Suppressor macrophage (primary cell): ENCODE data around the gene B3GNT5.
A peak's percentile ranks its signal among the peaks of the same experiment; 100 is the strongest.

ENCODE experiments used
- DNase-seq, 4 experiments: peaks; one replicate each; pipeline ENCODE4 v3.0.0-alpha.2; 2020 to 2022

Gene B3GNT5

DNA sequence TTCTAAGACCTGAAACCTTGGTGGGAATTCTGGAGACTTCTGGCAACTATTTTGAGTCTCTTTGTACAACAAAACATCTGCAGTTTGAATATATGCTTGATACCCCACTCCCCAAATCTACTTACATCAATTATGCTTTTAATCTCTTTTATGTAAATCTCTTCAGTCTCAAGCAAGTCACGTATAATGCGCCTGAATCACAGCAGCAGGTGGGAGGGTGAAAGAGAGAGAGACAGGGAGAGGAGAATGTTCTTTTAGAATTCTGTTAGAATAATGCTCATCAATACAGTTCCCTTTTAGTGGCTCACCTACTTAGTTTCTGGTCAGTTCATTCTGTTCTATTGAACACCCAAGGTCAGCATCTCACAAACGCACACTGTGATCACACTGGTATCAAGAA, 22.2 kb upstream of the B3GNT5 start:
- no peak for DNase-seq

DNA sequence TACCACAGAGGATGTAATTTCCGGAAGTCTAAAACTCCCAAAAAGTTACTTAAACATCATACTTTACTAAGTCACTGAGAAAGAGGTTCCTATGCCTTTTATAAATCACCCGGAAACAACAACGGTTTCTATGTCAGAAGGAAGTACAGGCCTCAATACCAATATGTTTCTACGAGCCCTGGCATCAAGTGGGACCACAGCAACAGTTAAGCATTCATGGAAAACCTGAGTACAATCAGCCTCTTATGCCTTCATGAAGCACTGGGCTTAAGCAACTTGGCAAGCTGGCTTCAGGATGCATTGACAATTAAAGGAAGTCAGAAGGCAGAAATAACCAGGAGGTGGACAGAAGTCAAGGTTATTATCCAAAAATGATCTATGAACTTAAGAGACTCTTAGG, 19.1 kb upstream of the B3GNT5 start:
- DNase-seq, result peak in 3 of 4 experiments; percentile 34 to 39 (median 38)

DNA sequence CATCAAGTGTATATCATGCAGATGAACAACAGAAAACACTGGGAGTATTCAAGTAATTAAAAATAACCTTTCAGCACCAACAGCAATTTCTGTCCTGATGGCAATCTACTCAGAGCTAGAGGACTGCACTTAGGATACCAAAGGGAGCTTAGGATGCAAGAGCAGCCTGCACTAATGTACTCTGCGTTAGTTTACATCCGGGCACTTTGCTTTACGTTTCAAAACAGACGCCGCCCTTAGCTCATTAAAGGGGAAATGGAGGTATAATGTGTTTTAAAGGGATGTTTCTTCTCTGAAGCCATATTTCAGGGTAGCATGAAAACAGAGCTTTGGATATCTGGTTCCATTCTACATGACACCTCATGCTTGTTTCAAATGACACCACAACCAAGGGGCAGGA, 14.0 kb upstream of the B3GNT5 start:
- no peak for DNase-seq

DNA sequence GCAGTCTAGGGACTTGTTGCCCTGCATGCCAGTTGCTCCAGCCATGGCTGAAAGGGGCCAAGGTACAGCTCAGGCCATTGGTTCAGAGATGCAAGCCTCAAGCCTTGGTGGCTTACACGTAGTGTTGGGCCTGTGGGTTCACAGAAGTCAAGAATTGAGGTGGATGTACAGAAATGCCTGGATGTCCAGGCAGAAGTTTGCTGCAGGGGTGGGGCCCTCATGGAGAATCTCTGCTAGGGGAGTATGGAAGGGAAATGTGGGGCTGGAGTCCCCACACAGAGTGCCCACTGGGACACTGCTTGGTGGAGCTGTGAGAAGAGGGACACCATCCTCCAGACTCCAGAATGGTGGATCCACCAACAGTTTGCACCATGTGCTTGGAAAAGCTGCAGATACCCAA, 10.6 kb upstream of the B3GNT5 start:
- no peak for DNase-seq

DNA sequence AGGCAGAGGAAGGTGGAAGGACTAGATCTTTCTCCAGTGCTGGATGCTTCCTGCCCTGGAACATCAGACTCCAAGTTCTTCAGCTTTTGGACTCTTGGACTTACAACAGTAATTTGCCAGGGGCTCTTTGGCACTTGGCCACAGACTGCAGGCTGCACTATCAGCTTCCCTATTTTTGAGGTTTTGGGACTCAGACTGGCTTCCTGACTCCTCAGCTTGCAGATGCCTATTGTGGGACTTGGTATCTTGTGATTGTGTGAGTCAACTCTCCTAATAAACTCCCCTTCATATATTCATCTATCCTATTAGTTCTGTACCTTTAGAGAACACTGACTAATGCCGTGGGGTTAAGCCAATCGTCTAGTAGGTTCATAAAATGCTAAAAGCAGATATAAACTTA, 8.8 kb upstream of the B3GNT5 start:
- peak; percentile 92 to 96 (median 94) for DNase-seq

DNA sequence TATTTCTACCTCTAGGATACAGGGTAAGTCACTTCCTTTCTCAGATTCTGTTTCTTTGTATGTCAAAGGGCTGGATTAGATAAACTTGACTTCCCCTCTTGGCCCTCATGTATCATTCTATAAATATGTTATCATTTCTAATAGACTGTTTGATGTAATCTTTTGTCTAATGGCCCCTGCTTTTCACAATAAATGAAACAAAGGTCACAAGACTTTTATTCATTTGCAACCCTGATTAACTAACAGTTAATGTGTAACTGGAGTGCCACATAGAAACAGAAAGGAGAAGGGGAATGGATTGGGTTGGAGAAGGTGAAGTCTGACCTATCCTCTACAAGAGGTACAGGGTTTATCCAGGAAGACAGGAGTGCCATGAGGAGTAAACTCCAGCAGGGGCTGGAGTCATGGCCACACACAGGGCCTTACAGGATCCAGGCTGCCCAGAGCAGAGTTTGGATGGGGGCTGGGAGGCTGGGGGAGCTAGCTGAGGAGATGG, 8.0 kb upstream of the B3GNT5 start:
- DNase-seq, result peak in 3 of 4 experiments; percentile 22 to 63 (median 60)

DNA sequence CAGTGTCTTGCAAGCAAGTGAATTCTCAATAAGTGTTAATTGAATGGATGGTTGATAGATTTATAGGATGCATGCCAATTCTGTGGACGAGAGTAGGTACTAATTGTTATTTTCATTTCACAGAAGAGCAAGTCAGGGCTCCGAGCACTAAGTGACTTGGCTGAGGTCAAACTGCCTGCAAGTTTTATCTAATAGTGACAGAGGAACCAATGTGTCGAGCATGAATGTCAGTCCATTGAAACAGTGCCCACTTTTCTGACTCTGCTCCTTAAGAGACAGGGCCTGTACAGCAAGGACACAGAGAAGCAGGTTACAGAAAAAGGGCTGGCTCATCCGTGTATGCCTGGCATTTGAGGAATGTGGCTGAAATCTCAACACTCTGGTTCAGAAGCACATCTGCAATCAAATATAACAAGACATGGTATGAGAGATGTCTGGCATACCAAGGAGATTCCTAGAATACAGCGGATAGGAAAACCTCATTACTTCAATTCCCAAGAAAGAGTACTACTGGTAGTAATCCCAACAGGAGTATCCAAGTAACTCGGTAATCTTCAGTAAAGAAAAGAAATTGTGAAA, 6.0 kb upstream of the B3GNT5 start:
- DNase-seq, result no peak

DNA sequence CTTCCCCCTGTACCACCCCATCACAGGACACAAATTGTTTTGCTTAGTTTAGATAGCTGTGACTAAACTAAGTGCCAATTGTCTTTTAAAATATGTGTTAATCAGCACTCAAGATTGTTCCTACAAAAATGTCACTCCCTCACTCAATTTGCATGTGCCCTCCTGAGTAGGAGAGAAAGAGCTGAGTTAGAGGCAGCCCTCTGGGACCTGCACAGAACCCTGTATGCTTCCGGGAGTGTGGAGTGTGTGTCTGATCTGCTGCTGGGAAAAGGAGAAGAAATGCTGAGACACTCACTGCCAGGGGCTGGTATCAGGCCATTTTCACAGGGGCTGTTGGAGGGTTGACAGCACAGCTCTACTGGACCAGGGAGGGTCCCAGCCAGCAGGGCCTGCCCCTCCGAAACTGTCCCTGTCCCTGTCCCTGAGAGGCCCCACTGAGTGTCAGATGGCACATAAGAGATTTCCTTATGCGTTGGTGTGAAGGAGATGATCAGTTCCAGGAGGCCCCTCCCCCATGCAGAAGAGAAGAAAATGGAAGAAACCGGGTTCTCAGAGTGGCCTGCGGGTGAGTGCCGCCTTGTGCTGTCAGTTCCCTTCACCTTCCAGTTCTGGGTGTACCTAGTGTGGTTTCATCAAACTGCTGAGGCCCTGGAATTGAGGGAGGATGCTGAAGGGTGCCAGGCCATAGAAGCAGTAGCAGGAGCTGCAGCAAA, 3.9 kb upstream of the B3GNT5 start:
- peak in 2 of 4 experiments; percentile 19 to 29 for DNase-seq

DNA sequence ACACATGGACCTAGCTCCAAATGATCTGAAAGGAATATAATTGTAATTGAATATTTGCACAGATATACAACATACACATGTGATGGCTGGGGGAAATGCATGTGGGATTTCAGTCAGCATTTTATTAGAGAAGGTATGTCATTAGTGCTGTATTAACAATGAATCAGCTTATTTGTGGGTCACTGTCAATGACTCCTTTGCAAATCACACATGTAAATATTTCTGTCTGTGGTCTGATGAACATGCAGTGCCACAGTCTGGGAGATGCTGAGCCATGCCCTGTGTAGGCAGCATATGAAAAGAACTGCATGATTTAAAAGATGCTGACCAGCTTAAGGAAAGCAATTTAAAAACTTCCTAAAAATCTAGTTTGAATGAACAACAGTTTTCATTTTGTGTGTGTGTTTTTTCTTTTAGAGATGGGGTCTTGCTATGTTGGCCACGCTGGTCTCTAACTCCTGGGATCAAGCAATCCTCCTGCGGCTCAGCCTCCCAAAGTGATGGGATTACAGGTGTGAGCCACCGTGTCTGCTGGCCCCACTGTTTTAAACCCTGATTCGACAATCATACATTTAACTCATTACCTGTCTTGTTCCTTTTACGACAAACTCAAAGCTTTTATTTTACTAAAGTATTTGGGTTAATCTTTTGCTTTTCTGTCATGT, 803 bp upstream of the B3GNT5 start:
- DNase-seq, result peak in 2 of 4 experiments; percentile 42 to 48

DNA sequence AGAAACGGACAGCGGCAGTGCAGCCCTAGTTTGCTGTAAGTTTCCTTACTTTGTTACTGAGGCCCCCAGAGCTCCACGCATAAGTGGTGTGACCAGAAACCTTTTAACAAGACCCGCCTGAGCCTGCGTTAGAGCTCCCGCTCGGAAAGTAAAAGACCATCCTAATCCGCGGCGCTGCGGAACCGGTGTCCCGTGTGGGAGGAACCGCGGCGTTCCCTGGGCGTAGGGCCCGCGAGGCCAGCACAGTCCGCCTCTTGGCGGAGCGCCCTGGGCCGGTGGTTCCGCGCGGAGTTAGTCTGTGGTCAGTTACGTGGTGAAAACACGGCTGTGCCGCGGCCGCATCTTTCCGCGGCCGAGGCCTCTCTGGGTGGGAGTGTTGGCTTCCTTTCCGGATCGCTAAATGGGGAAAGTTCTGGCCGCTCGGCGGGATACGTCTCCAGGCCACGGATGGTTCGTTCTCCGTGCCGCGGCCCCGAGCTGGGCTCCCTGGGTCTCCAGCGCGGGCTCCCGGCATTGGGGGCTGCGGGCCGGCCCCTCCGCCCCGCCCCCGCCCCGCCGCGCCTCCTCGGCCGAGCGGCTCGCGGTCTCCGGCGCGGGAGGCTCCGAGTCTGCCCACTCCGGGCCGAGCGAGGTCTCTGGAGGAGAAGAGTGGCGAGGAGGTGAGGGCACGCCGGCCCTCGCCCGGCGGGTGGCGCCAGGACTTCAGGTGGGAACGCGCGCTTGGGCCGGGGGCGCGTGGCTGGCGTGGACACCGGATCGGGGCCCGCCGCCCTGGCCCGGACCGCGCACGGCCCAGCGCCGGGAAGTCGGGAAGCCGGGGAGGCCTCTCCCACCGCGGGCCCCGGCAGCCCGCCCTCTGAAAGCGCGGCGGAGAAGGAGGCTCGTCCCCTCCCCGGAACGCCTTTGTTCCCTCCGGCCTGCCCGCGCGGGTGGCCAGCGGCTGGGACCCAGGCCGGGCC, 754 bp downstream of the B3GNT5 start:
- DNase-seq, result peak; percentile 67 to 85 (median 74)

DNA sequence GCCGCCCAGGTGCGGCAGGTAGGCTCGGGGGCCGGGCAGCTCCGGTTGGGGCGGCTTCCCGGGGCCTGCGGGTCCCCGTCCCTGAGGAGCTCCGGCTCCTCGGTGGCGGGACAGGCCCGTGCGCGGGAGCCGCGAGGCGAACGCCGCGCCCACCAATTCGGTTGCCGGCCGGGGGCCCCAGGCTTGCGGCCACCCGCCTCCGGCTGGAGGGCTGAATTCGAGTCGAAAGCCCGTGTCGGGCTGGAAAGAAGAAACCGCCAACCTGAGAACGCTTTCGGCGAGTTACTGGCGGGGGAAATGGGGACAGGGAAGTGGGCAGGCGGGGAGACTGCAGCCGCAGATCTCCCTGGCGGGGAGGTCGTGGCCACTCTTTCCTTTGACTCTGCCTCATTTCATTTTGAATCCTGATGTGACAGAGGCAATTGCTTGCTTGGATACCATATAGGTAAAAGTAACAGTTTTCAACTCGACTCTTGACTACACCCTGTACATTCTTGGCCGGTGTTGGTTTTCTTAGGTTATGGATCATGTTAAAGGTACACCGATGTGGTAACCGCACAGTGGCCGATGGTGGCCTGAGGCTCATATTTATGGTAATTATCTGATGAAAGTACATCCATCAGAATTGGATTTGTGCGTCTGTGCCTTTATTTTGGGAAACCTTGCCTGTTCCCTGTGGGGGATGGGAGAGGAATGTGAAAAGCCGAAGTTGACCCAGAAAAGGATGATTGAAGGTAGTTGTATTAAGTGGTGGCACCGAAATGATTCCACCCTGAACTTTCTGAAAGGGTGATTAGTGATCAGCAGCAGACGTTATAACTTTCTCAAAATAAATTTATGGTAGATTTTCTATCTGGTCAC, 1.7 kb downstream of the B3GNT5 start:
- DNase-seq, result peak; percentile 30 to 62 (median 54)

DNA sequence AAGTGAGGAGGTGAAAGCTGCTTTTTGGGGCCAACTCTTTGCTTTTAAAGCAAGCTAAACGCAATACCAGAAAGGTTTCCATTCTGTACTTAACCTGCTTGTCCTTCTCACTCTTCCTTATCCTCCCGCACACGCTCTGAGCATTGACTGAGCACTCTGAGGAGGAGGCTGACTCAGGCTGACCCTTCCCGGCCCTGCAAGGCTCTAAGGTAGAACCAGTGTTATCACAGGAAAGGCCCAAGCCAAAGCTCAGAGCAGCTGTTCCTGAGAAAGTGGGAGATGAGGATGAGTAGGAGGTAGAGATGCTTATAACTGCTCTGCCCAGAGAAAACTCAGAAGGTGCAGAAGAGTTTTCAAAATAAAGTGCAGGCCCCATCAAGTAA, 2.3 kb downstream of the B3GNT5 start:
- peak in 2 of 4 experiments; percentile 26 to 38 for DNase-seq

DNA sequence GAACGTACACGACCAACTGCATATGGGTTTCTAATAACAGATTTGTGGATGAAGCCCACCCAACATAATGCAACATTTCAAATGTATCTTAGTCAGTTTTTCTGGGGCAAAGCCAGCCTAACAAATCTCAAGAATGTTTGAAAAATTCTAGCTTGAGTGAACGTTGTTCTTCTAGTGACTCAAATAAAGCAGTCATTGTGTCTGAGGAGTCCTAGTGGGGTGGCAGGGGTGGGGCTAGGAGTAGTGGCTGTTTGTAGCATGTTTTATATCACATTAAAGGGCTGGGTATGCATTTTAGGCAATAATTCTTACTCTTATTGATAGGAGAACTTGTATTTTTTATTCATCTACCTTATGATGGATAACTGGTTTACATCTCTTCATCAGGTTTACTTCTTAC, 6.0 kb downstream of the B3GNT5 start:
- DNase-seq, result no peak

DNA sequence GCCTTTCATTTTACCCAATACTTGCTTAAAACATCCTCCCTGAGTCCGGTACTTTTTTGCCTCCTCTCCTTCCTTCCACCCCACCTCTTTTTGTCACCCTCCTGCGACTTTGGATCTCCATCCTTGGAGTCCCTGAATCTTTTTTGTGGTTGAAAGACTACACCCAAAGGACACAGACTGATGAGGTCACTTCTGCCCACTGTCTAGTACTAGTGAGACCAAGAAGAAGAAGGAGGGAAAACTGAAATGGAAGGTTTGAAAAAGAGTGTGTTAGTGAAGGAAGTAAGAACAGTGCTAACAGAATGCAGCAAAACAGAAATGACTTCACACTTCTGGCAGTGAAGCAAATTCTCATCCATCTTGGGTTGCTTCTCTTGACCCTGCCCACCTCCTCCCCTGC, 6.6 kb downstream of the B3GNT5 start:
- DNase-seq, result peak in 2 of 4 experiments; percentile 24 to 25

DNA sequence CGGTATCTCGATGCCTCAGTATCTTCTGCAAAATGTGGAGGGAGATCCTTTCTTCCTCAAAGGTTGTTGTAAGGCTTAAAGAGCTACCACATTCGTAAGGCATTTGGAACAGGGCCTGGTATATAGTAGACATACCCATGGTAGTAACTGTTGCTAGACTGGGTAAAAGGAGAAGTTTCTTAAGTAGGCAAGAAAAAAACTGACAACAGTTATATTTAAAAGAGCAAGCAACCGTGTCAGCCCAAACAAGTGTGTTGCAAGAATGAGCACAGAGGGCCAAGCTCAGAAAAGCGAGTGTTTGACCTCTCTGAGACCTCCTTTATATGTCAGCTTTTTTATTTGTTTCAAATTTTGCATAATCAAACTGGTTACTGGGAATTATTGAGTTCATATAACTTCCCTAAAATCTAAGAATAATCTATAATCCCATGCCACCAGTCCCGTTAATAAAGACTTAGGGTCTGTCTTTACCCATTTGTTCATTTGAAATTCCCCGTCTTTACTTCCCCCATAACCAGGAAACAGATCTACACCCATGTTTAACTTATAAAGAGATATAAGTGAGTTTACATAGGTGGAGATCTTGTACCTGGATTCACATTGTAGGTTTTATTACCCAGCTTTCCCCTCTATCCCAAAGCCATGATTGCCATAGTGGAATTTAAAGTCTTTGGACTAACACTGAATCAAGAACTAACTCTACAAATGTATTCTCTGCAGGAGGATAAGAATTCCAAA, 7.3 kb downstream of the B3GNT5 start:
- DNase-seq, result peak; percentile 73 to 94 (median 84)

DNA sequence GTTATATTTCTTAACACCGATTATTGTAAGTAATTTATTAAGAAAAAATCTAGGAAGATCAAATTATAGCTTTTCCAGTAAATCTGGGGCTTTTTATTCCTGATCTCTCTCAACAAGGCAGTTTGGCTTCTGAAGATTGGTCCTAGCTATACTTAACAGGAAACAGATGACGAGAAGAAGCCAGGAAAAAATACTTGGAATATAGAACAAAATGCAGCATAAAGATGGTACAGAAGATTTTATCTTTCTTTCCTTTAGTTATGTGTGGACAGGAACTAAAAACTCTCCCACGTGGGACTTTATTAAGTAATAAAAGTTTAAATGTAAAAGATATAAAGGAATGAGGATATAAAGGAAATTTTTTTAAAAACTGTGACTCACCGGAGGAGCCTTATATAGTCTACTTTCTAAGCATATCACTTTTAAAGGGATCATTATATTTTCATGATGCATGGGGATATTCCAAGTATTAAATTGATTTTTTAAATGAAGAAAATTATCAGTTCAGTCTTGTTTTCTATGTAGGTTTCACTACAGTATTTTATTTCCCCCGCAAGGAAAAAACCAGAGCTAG, 8.2 kb downstream of the B3GNT5 start:
- no peak for DNase-seq

DNA sequence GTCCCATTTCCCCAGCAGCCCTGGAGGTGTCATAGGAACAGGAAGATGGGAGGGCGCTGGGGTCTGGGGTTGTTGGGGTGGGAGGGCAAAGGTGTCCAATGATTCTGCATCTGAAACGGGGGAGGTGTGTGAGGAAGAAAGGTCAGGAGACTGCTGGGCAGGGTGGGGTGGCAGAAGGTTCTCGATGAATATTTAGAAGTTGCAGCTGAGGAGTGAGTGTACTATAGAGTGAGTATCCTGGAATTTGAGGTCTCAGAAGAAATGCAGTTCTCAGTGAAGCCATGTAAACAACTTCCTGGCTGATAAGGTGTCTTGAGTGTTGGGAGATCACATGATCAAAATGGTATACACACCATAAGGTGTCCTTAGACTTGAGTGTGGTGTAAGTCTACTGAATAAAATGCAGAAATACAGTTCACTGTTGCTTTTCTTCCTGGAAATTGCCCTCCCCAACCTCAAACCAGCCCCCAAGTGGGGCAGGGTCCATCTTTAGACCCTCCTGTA, 9.9 kb downstream of the B3GNT5 start:
- DNase-seq, result no peak

DNA sequence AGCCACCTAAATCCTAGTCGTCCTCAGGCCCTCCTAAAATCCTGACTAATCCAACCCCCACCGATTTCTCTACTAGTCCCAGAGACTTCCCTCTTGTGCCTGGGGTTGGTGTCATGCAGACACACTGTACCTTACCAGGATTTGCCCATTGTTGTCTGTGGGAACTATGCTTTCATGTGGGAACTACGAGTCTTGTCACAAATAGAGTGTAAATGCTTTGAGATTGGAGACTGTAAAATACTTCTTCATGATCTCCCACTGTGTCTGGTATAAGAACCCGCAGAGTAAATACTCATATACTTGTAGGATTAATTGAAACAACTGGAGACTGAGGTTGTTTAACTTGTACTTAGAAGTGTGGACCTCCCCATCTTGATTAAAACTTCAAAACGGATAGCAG, 11.2 kb downstream of the B3GNT5 start:
- DNase-seq, result peak; percentile 20 to 49 (median 42)

DNA sequence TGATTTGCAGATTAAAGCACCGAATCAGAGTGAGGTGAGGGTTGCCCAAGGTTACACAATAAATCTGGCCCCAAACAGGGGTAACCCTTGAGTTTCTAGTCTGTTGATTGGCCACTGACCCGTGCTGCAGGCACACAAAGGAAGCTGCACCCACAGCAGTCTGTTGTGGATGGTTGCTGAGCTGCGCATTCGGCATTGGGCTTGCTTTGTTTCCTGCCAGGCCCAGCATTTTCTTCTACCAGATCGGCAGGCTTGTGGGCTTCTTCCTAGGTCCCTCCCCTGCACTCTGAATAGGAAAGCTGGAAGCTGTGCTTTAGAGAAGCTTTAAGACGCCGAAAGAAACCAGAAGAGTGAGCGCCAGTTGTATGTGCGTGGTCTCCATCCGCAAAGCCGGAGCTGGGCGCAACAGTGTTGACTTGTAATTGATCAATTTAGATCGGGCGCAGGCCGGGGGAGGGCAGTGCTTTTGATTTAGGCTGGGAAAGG, 12.1 kb downstream of the B3GNT5 start:
- DNase-seq, result peak; percentile 29 to 66 (median 63)

DNA sequence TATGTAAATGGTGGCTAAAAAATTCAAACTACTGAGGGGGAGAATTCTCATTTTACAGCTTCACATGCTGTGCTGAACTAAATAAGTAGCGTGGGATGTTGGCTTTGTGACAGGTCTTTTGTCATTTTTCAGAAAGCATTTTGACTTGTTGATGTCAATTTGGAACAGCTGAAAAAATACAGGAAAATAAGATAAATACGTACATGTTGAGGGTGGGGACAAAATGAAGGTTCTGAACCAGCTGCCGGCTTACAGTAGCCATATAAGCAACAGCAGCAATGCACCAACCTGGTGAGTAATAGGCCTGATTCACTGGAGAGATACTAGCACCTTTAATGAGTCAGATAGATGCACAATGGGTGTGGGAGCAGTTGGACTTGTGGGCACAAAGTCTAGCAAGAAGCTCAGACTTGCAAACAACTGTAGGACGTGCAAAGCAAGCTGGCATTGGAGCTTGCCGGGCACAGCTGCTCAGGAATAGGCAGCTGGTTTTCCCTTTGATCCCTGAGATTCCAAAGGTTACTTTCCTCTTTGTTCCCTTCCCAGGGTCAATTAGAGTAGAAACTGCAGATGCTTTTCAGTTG, 12.9 kb downstream of the B3GNT5 start:
- peak in 1 of 4 experiments; percentile 43 for DNase-seq
